ENCODE data around the gene GCAT.
A peak's percentile ranks its signal among the peaks of the same experiment; 100 is the strongest.

The GCAT gene

GRCh38 chr22:37807410-37808293 is at the start of gene GCAT:
Gene GCAT, plus strand, starts transcription at chr22:37807934. Its CDS starts 34 bp downstream, at chr22:37807968.
- DNase-seq (ENCODE audit: low read depth in 2 of 2, low spot score in 1 of 2), result peak; percentile 71 to 77

GRCh38 chr22:37758694-37759093 is 49.0 kb upstream of the GCAT start:
- no peak for DNase-seq (ENCODE audit: low read depth in 2 of 2, low spot score in 1 of 2)

DNA sequence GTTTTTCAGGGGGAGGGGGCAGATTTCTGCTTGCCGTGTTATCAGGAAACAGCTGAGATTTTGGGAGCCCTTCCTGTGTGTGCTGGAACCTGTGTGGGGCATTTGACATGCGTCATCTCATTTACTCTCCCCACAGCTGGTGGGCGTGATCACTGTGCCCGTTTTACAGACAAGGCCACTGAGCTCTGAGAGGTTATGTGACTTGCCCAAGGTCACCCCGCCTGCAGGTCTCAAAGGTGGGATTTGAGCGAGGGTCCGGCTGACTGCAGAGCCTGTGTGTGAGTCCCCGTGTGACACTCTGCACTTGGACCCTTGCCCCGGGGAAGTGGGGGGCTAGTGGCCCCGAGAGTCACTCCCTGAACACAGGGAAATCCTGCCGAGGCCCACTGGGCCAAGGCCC is 48.5 kb upstream of the GCAT start:
- no peak for DNase-seq (ENCODE audit: low read depth in 2 of 2, low spot score in 1 of 2)

GRCh38 chr22:37760152-37760551 is 47.6 kb upstream of the GCAT start:
- no peak for DNase-seq (ENCODE audit: low read depth in 2 of 2, low spot score in 1 of 2)

- no peak for DNase-seq (ENCODE audit: low read depth in 2 of 2, low spot score in 1 of 2)
Observed at GRCh38 chr22:37762389-37762836, 45.3 kb upstream of the GCAT start.

- DNase-seq (ENCODE audit: low read depth in 2 of 2, low spot score in 1 of 2), result no peak
Observed at GRCh38 chr22:37763012-37763411, 44.7 kb upstream of the GCAT start.

GRCh38 chr22:37763652-37764051 is 44.1 kb upstream of the GCAT start:
- no peak for DNase-seq (ENCODE audit: low read depth in 2 of 2, low spot score in 1 of 2)

DNA sequence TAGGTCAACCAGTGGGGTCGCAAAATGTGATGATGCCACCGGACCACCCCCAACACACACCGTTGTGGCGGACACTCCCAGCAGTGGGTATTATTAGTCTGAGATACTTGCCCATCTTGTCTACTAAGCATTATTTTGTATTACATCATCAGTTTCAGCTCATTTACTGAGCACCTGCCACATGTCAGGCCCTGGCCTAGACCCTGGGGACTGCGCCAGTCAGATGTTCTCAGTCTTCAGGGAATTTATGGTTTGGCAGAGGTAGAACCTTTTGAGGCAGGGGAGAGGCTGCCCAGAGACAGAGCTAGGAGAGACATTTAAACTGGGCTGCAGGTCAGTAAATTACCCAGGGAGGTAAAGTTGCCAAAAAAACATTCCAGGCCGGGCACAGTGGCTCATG is 43.1 kb upstream of the GCAT start:
- DNase-seq (ENCODE audit: low read depth in 2 of 2, low spot score in 1 of 2), result no peak

DNA sequence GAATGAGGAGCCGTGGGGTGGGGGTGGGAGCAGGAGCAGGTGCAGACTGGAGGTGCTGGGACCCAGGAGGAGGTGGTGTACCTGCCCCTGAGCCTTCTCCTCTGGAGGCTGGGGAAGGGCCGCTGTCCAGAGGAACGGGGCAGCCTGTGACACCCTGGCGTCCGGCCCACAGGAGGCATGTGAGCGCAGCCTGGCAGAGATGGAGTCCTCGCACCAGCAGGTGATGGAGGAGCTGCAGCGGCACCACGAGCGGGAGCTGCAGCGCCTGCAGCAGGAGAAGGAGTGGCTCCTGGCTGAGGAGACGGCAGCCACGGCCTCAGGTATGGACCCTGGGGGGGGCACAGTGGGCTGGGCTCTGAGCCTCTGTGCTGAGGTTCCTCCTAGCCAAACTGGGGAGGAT is 42.2 kb upstream of the GCAT start:
- DNase-seq (ENCODE audit: low read depth in 2 of 2, low spot score in 1 of 2), result no peak

DNA sequence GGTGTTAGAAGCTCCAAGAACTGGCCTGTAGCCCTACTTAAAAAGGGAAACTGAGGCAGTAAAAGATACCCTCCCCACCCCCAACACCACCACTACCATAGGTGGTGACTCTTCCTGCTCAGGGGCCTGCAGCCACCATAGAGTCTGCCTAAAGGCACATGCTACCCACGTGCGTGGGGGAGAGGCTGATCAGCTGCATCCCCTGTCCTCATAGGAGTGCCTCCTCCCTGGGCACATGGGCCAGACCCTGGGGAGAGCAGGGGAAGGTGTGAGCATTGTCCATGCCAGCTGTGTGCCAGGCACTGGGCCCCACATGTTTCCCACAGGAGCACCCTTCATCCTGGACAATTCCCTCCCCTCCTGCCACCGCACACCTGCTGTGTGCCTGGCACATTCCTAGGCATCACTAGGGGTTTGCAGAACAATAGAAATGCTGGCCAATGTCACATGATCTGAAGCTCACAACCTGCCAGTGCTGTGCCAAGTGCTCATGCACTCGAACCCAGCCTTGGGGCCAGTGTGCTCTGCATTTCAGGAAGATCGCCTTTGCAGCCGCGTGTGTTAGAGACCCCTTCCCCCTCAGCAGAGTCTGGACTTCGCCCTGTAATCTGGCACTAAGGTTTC is 41.7 kb upstream of the GCAT start:
- DNase-seq (ENCODE audit: low read depth in 2 of 2, low spot score in 1 of 2), result no peak

- DNase-seq (ENCODE audit: low read depth in 2 of 2, low spot score in 1 of 2), result no peak
Observed at GRCh38 chr22:37768273-37768672, 39.5 kb upstream of the GCAT start.

- no peak for DNase-seq (ENCODE audit: low read depth in 2 of 2, low spot score in 1 of 2)
Observed at GRCh38 chr22:37769056-37769455, 38.7 kb upstream of the GCAT start.

- DNase-seq (ENCODE audit: low read depth in 2 of 2, low spot score in 1 of 2), result no peak
Observed at GRCh38 chr22:37771081-37771480, 36.7 kb upstream of the GCAT start.

GRCh38 chr22:37771702-37772427 is 35.9 kb upstream of the GCAT start:
- DNase-seq (ENCODE audit: low read depth in 2 of 2, low spot score in 1 of 2), result no peak

- no peak for DNase-seq (ENCODE audit: low read depth in 2 of 2, low spot score in 1 of 2)
Observed at GRCh38 chr22:37774728-37775127, 33.0 kb upstream of the GCAT start.

DNA sequence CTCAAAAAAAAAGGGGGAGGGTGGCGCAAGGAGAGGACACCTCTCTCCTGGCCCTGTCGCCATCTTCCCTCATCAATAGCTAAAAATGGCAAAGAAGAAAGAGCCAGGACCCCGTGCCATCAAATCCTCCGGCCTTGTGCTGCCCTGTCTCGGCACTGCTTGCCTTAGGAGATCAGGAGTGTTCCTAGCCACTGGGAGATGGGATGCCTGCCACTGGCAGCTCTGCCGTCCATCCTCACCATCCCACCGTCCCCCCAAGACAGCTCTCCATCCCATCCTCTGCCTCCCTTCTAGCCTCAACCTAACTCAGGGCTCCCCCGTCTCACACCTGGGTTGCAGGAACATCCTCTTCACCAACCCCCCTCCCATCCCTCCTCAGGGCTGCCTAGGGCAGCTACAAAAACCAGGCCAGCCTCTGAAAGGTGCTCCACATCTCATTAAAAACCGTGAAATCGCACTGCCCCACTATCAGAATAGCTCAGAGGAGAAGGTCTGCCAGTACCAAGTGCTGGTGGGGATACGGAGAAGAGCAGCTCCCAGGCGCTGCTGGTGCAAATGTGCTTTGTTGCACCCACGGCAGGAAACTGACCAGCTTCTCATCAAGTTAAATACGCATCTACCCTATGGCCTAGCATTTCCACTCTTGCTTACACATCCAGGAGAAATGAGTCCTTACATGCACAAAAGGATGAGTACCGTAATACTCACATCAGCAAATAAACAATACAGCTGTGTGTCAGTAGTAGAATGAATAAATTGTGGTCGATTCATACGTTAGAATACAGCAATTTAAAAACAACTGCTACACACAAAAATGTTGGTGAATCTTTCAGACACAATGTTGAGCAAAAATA is 31.7 kb upstream of the GCAT start:
- no peak for DNase-seq (ENCODE audit: low read depth in 2 of 2, low spot score in 1 of 2)

DNA sequence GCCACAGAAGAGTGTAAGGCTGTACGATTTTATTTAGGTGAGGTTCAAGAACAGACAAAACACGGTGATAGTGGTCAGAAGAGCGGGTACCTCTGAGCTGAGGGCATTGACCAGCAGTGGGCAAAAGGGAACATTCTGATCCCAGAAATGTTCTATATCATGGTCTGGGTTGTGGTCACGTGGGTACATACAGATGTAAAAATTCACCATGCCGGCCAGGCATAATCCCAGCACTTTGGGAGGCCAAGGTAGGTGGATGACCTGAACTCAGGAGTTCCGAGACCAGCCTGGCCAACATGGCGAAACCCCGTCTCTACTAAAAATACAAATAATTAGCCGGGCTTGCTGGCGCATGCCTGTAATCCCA is 31.1 kb upstream of the GCAT start:
- no peak for DNase-seq (ENCODE audit: low read depth in 2 of 2, low spot score in 1 of 2)

DNA sequence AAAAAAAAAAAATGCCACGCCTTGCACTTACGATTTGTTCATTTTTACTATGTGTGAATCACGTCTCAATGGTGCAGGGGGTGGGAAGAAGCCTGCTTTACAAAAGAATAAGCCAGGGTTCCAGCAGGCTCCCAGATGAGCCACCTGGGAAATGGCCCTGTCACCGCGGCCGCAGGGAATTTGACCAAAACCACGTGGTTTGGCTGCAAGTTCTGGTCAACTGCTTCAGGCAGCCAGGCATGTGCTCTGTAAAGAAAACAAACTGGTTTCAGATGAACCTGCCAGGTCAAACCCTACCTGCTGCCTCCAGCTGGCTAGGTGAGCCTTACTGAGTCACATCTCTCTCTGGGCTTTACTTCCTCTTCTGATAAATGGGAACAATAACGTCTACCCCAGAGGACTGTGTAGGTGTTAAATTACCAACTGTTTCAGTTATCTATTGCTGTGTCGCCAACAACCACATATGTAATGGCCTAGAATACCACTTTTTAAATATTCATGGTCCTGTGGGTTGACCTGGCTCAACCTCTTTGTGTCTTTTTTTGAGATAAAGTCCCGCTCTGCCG is 30.5 kb upstream of the GCAT start:
- no peak for DNase-seq (ENCODE audit: low read depth in 2 of 2, low spot score in 1 of 2)

GRCh38 chr22:37778370-37779009 is 29.2 kb upstream of the GCAT start:
- no peak for DNase-seq (ENCODE audit: low read depth in 2 of 2, low spot score in 1 of 2)

- DNase-seq (ENCODE audit: low read depth in 2 of 2, low spot score in 1 of 2), result no peak
Observed at GRCh38 chr22:37781434-37782059, 26.2 kb upstream of the GCAT start.
